Measurements from ENCODE around the gene PPIB.
"Not testable (repeated sequence)": the region's sequence is repeated elsewhere in the genome, so short reads cannot be mapped to it uniquely, and the experiment has no call there.

The PPIB gene

DNA sequence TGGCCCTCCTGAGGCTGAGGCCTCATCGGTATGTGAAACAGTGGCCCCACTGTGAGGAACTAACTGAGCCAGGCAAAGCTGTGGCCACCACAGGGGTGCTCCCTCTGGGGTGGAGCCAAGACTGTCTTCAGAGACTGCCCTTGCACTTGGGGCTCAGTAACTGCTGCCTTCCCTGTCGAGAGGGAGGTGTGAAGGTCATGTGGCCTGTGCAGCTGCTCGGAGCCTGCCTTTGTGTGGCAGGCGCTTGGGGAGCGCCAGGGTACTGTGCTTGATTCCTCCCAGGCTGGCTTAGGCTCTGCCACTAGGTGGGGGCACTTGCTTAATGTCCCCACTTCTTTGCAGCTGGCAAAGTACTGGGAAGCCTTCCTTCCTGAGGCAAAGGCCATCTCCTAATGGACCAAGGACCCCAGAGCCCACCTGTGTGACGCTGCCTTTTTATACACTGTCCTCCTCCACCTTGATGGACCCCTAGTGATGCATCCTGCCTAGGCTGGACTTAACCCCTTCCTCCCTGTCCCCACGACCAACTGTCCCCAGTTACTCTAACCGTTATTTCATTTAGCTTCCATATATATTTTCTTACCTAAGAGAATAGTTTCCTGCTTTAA is 25.5 kb downstream of the PPIB start:
- no peak for DNase-seq

DNA sequence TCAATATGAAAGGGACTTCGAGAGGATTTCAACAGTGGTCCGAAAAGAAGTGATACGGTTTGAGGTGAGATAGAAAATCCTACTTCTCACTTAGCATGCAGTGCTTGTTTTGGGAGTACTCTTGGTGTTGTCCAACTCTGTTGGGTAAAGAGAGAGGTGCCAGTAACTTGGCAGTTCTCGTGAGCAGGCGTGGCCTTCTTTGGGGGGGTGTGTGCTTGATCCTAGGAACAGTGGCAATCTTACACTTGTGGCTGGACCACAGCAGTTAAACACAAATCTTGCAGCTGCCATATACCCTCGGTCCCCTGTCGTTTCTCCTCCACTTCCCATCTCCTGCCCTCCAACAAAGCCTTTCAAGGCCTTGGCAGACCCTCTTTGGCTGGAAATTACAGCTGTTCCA is 26.5 kb downstream of the PPIB start:
- no peak for DNase-seq

GRCh38 chr15:64134345-64134829 is 28.4 kb downstream of the PPIB start:
- DNase-seq: no peak

DNA sequence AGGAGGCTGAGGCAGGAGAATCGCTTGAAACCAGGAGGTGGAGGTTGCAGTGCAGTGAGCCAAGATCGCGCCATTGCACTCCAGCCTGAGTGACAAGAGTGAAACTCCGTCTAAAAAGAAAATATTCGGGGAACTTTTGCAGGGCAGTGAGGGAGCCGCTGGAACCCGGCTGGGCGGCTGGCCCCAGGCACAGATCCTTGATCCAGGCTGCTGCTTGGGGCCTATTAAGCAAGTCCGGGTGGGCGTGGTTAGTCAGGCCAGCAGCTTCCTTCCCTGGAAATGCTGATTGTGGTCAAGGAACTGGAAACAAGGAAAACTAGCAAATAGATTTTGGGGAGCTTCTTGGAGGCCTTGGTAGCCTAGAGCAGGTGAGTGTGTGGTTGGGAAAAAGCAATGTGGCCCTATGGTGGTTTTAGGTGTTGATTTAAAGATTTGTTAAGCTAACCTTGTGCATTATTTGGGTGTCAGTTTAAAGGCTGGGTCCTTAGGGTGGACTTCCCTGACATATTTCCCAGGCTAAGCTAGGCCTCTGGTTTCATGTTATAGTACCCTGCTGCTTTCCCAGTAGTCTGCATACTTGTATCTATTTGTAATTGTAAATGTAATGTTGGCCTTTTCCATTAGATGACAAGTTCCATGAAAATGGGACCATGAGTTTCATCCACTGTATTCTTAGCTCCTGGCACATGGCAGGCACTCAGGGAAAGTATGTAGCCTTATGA is 29.0 kb downstream of the PPIB start:
- DNase-seq: no peak

DNA sequence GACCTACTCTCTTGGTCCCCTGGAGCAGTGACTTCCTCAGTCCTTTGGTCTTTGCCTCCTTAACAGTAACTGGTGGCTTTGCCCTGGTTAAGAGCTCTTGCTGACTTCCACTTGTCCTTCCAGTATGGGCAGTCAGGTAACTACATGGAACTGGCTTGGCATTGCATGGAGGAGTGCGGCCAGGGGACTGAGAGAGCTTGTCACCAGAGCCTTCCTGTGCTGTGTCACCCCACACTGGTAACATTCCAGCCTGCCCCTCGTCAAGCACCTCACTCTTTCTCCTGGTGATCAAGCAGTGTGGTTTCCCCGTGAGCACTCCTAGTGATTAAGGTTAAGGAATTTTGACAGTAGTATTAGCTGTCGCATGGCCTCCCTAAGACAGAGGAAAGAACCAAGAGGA is 30.6 kb downstream of the PPIB start:
- DNase-seq: no peak

- no peak for DNase-seq
These were observed 31.3 kb downstream of the PPIB start for GRCh38 chr15:64131547-64131946.

DNA sequence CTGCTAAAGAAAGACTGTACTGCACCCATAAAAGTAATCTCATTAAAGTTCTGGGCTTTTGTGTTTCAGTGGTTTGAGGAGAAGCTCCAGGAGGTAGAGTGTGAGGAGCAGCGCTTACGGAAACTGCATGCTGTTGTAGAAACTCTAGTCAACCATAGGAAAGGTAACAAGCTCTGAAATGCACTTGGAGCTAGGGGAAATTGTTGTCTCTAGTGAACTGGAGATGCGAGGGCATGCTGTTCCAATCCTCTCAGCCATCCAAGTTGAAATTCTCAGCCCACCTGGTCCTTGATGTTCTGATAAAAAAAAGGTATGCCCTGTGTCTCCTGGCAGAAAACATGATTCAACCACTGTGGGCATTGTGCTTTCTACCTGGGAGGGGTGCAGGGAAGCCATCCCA is 32.7 kb downstream of the PPIB start:
- DNase-seq: no peak

DNA sequence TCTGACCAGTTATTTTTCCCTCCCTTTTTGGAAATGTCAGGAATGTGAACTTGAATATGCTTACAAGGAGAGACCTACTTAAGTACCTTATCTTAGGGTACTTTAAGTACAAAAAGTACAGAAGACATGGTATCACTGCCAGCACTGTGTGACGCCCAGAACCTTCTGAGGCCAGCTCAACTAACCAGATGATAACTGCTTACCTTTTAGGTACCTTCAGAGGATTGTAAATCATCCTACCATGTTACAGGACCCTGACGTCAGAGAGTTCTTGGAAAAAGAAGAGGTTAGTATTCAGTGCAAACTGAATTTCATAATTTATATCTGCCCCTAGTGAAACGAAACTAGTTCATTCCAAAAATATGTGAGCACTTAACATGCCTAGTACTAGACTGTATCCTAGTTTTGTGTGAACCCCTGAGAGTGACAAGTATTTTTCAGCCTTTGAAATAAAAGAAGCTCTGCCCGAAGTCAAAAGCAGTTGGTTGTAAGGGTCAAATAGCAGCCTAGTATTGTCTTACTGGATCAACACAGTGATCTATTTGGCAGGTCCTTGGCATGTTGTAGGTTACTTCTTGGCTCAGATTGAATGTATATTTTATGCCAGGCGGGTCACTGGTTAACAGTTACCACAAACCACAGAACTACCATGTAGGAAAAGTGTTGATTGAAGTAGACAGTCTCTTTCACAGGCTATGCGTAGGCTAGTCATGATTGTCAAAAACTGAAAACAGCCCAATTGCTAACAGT is 35.1 kb downstream of the PPIB start:
- no peak for DNase-seq

GRCh38 chr15:64125978-64126377 is 36.8 kb downstream of the PPIB start:
- no peak for DNase-seq

GRCh38 chr15:64122936-64123351 is 39.9 kb downstream of the PPIB start:
- DNase-seq: no peak

GRCh38 chr15:64122444-64122843 is 40.4 kb downstream of the PPIB start:
- DNase-seq: no peak

GRCh38 chr15:64121614-64122013 is 41.2 kb downstream of the PPIB start:
- DNase-seq: no peak

- not testable (repeated sequence) for DNase-seq
These were observed 42.5 kb downstream of the PPIB start for GRCh38 chr15:64120322-64120721.

- no peak for DNase-seq
These were observed 44.9 kb downstream of the PPIB start for GRCh38 chr15:64117759-64118487.

- no peak for DNase-seq
These were observed 49.9 kb downstream of the PPIB start for GRCh38 chr15:64112904-64113303.

- no peak for DNase-seq
These were observed 50.6 kb downstream of the PPIB start for GRCh38 chr15:64112073-64112772.

DNA sequence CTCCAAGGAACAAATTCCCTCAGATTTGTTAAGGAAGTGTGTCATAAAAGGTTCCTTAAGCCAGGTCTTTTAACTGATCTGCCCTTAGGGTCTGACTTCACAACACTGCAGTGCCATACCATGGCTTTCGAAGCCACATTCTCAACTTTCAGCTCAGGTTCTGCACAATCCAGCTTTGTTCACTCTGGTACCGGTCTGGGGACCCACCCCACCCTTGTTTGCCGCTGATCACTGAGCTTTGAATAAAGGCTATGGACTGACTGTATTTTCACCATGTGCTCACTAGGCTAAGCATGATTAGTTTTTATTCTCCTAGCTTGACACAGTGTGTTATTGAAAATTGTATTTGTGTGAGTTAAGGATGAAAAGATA is 51.2 kb downstream of the PPIB start:
- DNase-seq: no peak

DNA sequence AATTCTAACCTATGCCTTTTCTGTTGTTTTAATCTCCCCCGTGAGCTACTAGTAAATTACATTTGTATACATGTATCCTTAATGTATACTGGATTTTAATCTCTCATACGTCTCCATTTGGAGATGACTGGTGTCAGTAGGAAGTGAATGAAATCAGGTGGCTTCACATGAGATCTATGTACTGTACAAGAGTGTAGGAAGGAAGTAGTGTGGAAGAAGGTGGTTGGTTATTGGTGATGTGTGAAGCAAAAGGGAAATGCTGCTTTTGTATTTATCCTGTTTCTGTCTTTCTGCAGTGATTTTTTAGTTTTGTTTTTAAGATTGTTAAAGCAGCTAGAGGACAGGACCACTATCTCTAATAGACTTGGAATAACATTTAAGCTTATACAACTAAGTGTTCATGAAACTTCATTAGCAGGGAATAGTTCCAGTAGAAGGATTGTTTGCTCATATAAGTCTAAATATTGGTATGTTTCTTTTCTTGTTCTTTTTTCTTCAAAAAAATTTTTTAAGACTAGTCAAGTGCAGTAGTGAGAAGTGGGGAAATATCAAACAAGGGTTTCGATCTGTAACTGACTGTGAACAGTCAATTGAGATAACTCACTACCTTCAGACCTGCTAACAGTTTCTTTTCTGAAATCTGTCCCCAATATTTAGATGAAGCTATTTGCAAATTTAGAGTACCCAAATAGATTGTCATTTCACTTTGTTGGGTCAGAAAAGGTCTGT is 51.7 kb downstream of the PPIB start:
- DNase-seq: no peak

DNA sequence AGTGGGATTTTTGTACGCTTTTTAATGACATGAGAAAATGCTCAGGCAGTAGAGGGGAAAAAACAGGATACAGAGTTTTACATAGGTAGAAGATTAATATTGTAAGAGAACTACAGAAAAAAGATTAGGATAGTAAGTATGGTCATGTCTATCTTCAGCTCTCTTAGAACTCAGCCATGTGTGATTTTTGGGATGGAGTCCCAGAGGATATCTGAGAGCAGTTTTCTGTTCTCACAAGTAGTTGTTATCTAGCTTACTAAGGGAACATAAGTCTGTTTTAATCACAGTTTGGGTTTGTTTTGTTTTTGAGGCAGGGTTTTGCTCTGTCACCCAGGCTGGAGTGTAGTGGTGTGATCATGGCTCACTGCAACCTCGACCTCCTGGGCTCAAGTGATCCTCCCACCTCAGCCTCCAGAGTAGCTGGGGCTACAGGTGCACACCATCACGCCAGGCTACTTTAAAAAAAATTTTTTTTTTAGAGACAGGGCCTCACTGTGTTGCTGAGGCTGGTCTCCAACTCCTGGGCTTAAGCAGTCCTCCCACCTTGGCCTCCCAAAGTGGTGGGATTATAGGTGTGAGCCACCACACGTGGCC is 52.6 kb downstream of the PPIB start:
- not testable (repeated sequence) for DNase-seq

GRCh38 chr15:64107337-64107736 is 55.5 kb downstream of the PPIB start:
- no peak for DNase-seq

Measured in NCI-H524 treated with DMSO at 0.1 percent for 48 hours (cell line).